ENCODE results near the gene AUTS2.

Gene AUTS2

DNA sequence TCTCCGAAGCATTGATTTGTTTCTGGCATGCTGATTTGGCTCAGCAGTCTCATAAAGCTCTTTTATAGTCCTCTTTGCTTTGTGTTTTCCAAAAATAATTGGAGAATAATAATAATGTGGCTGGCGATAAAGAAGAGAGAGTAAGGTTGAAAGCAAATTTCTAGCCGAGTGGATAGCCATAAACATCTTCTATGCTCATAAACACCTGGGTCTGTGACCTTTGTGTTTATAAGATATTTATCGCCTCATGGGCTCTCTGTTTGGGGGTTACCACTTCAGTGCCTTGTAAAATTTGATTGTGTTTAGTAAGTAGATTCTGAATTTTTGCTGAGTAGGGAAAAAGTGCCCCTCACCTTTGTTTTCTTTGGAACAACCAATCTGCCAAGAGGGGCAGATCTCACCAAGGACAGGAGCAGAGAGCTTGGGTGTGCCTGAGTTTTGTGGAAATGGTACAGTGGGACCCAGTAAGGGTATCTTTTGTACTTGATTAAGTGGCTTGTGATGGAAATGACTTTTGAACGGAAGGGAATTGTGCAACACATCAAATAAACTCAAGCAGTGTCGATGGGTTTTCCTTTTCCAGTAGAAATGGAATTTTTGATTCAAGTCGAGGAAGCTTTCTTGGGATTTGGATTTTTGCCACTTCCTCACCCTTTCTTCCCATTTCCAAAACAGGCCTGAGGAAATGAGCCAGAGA, 220.5 kb downstream of the AUTS2 start:
- FAIRE-seq = no peak
- no peak for TF ChIP-seq POU2F2 (IDR thresholded peaks at IDR 0.05; ENCODE audit: low read depth, low read length)
- no peak for TF ChIP-seq POLR2A (IDR thresholded peaks at IDR 0.05; ENCODE audit: low read depth, low read length)
- TF ChIP-seq PAX5 (IDR thresholded peaks at IDR 0.05; ENCODE audit: insufficient read depth, low read length, severe bottlenecking) = no peak
- no peak for TF ChIP-seq SPI1 (IDR thresholded peaks at IDR 0.05; ENCODE audit: low read depth, low read length)
- no peak for TF ChIP-seq TAF1 (IDR thresholded peaks at IDR 0.05; ENCODE audit: low read depth, low read length)
- no peak for TF ChIP-seq POLR2AphosphoS5 (IDR thresholded peaks at IDR 0.05; ENCODE audit: low read depth, low read length)

DNA sequence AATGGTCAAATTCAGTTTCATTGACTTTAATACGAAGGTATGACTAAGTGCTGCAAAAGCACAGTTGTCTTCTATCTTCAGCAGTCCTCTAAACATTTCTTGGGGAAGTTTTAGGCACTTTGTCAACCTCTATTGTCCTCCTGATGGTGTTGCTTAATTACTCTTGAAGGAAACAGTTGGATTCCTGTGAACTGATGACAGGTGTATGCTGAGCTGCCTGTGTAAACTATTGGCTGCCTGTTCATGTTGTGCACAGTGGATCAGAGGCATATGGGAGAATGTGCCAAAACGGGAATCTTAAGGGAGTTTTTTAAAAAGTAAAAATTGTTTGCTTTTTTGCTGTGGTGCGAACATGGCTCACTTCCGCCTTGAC, 221.0 kb downstream of the AUTS2 start:
- TF ChIP-seq TAF1 (IDR thresholded peaks at IDR 0.05; ENCODE audit: low read depth, low read length) (no peak), SPI1 (IDR thresholded peaks at IDR 0.05; ENCODE audit: low read depth, low read length) (no peak), PAX5 (IDR thresholded peaks at IDR 0.05; ENCODE audit: insufficient read depth, low read length, severe bottlenecking) (no peak), POLR2A (IDR thresholded peaks at IDR 0.05; ENCODE audit: low read depth, low read length) (no peak), POLR2AphosphoS5 (IDR thresholded peaks at IDR 0.05; ENCODE audit: low read depth, low read length) (no peak), POU2F2 (IDR thresholded peaks at IDR 0.05; ENCODE audit: low read depth, low read length) (no peak)
- FAIRE-seq (no peak), DNase-seq (ENCODE audit: insufficient read length, low spot score) (no peak)

More for the DNA sequence above, 220.5 kb downstream of the AUTS2 start:
- no peak for DNase-seq (ENCODE audit: insufficient read length, low spot score)

DNA sequence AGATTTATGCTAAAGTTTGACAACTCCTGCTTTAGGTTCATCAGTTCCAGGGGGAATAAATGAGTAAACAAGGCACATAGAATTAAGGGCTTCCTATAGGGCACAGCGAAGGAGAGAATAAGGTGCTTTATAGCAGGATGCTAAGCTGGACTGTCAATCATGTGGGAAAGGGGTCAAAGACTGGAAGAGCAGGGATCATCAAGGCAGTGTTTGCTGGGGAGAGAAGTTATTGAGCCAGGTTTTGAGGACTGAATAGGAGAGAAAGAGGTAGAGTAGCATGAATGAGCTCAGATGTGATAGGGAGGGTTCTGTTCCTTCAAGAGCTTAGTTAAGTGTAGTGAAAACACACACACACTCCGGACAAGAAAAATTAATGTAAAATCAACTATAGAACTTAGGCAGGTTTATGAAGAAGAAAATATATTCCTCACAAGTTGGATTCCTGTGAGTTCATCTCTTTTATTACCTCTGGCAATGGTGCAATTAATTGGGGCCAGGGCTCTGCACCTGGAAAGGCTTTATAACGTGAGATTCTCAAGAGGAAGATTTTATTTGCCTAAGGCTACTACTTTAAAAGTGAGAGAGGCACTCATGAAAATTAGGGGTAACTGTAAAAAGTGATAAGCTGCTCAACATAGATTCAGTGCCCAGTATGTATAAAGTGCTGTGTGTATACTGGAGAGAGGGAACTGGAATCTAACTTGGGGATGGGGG, 222.4 kb downstream of the AUTS2 start:
- TF ChIP-seq POU2F2 (IDR thresholded peaks at IDR 0.05; ENCODE audit: low read depth, low read length) = no peak
- FAIRE-seq (no peak), DNase-seq (ENCODE audit: insufficient read length, low spot score) (no peak)

DNA sequence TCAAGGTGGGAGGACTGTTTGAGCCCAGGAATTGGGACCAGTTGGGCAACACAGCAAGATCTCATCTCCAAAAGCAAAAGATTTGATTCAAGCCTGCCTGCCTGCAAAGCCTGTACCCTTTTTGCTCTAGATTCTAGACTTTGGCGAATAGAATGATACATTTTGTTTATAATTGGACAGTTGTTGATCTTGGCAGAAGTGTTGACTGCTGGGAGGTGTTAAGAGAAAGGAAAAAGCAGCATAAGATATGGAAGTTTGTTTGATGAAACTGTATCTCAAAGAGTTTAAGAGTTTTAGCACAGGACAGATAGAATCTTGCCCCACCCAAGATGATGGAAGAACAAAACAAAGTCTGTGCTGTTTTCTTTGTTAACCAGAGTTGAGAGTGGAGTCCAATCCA, 224.1 kb downstream of the AUTS2 start:
- FAIRE-seq (peak; percentile 31), DNase-seq (ENCODE audit: insufficient read length, low spot score) (no peak)
- no peak for TF ChIP-seq PAX5 (IDR thresholded peaks at IDR 0.05; ENCODE audit: insufficient read depth, low read length, severe bottlenecking)
- TF ChIP-seq TAF1 (IDR thresholded peaks at IDR 0.05; ENCODE audit: low read depth, low read length) = no peak
- no peak for TF ChIP-seq POU2F2 (IDR thresholded peaks at IDR 0.05; ENCODE audit: low read depth, low read length)
- no peak for TF ChIP-seq POLR2A (IDR thresholded peaks at IDR 0.05; ENCODE audit: low read depth, low read length)
- TF ChIP-seq POLR2AphosphoS5 (IDR thresholded peaks at IDR 0.05; ENCODE audit: low read depth, low read length) = no peak
- TF ChIP-seq SPI1 (IDR thresholded peaks at IDR 0.05; ENCODE audit: low read depth, low read length) = no peak

DNA sequence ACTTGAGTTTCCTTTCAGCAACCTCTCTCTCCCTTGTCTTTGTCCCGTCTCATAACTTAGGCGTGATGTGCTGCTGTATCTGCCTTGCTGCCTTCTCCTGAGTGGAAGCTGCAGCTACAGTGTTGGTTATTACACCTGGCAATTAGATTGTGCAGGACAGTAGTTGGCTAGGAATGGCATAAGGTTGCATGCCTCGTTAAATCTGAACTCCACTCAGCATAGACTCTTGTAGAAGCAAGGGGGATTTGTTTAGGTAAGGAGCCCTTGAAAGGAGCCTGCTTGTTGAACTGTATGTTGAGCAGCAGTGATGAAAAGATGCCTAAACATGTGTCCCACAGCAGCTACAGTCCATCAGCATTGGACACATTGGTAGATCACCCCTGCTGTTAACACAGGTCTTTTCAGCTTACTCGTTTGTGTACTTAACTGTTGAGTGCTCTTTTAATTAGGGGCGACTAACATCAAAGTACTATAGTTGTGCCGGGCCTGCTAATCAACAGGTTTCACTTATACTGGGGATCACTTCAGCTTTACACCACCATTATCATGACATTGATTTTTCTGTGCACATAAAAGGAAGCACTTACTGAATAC, 225.0 kb downstream of the AUTS2 start:
- TF ChIP-seq POU2F2 (IDR thresholded peaks at IDR 0.05; ENCODE audit: low read depth, low read length) (no peak), POLR2A (IDR thresholded peaks at IDR 0.05; ENCODE audit: low read depth, low read length) (no peak), PAX5 (IDR thresholded peaks at IDR 0.05; ENCODE audit: insufficient read depth, low read length, severe bottlenecking) (no peak), TAF1 (IDR thresholded peaks at IDR 0.05; ENCODE audit: low read depth, low read length) (no peak), SPI1 (IDR thresholded peaks at IDR 0.05; ENCODE audit: low read depth, low read length) (no peak), POLR2AphosphoS5 (IDR thresholded peaks at IDR 0.05; ENCODE audit: low read depth, low read length) (no peak)
- DNase-seq (ENCODE audit: insufficient read length, low spot score) (no peak), FAIRE-seq (peak; percentile 80)

DNA sequence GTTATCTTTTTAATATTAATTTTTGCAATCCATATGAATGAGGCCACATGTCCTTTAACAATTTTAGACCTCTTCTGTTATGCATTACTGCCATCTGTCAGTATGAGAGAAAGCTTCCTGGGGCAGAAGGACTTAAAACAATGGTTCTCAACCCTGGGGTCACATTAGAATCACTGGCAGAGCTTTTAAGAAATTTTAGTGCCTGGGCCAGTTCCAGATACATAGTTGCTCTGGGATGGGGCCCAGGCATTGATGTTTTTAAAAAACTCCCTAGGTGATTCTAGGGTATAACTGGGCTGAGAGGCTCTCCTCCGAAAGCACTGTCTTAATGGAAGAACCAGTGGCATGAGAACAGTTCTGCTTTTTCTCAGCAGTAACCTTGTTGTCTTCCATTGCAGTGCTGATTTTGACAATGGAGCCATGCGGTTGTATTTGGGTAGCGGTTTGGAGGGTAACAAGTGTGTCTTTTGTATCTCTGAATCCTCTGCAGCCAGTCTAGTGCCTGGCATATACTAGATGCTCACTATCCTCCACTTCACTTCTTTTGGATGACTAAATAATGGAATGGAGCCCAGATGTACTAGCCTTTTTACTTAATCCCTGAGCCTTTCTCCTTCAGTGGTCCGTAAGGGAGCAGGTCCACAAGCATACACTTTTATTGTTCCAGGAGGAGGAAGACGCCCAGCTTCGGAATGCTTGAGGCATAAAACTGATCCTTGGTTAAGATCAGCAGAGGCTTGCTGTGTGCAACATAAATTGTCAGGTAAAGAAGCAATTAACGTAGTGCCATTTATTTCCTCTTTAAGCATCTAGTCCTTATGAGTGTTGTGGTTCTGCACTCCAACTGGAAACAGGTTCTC, 227.1 kb downstream of the AUTS2 start:
- DNase-seq (ENCODE audit: insufficient read length, low spot score) = no peak
- TF ChIP-seq SPI1 (IDR thresholded peaks at IDR 0.05; ENCODE audit: low read depth, low read length) (peak; percentile 79), TAF1 (IDR thresholded peaks at IDR 0.05; ENCODE audit: low read depth, low read length) (no peak)
- FAIRE-seq = peak; percentile 65

DNA sequence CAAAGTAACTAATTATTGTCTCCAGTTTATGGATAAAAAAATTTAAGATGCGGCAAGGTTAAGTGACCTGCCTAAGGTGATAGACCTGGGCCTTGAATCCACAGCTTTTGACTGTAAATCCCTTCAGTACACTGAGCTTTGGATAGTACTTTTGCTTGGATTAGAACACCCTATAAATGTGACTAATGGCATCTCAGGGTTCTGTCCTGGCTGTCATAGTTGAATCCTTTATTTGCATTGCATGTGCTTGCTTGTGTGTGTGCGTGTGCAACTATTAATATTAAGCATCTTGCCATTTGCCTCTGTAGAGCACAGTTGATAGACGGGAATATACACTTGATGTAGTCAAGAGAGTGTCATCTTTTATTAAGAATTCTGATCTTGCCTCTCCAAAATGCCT, 228.0 kb downstream of the AUTS2 start:
- TF ChIP-seq POLR2A (IDR thresholded peaks at IDR 0.05; ENCODE audit: low read depth, low read length) = no peak
- no peak for TF ChIP-seq POLR2AphosphoS5 (IDR thresholded peaks at IDR 0.05; ENCODE audit: low read depth, low read length)
- no peak for TF ChIP-seq SPI1 (IDR thresholded peaks at IDR 0.05; ENCODE audit: low read depth, low read length)
- TF ChIP-seq POU2F2 (IDR thresholded peaks at IDR 0.05; ENCODE audit: low read depth, low read length) = no peak
- no peak for TF ChIP-seq PAX5 (IDR thresholded peaks at IDR 0.05; ENCODE audit: insufficient read depth, low read length, severe bottlenecking)
- TF ChIP-seq TAF1 (IDR thresholded peaks at IDR 0.05; ENCODE audit: low read depth, low read length) = no peak
- no peak for DNase-seq (ENCODE audit: insufficient read length, low spot score)
- no peak for FAIRE-seq

DNA sequence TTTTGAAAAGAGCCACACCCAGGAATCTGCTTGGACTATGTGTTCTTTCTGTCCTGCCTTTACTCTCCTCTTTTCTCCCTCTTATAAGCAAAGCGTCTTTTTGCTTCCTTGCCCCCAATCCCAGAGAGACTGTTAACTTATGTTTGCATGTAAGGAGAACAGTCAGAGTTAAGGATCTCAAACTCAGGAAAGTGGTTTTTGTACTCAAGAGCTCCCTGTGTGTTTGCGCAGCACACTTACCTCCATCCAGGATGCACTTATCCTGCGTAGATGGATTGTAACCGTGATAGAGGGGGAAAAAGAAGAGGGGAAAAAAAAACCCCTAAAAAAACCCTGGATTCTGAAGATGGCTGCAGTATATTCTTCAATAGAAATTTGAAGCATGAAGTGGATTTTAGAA, 228.9 kb downstream of the AUTS2 start:
- no peak for TF ChIP-seq POU2F2 (IDR thresholded peaks at IDR 0.05; ENCODE audit: low read depth, low read length)
- no peak for TF ChIP-seq PAX5 (IDR thresholded peaks at IDR 0.05; ENCODE audit: insufficient read depth, low read length, severe bottlenecking)
- TF ChIP-seq POLR2A (IDR thresholded peaks at IDR 0.05; ENCODE audit: low read depth, low read length) = no peak
- no peak for TF ChIP-seq POLR2AphosphoS5 (IDR thresholded peaks at IDR 0.05; ENCODE audit: low read depth, low read length)
- TF ChIP-seq TAF1 (IDR thresholded peaks at IDR 0.05; ENCODE audit: low read depth, low read length) = no peak
- no peak for TF ChIP-seq SPI1 (IDR thresholded peaks at IDR 0.05; ENCODE audit: low read depth, low read length)
- FAIRE-seq (no peak), DNase-seq (ENCODE audit: insufficient read length, low spot score) (no peak)

DNA sequence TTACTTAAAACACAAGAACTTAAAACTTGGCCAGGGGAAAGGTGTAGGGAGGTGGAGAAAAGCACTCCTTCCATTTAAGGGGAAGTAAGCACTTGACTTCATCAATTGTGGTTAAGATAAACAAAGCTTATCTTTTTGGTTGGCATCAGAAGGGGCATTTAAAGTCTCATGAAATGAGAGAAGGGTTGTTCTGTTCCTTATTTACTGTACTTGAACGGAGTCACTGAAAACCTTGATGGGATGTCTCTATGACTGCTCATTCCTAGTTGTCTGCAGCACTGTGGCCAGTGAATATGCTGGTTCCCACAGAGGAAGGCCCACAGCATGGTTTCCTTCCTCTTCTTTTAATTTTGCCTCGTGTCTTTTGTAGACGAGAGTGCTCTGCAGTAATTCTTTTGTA, 229.3 kb downstream of the AUTS2 start:
- FAIRE-seq (peak; percentile 48), DNase-seq (ENCODE audit: insufficient read length, low spot score) (no peak)
- TF ChIP-seq TAF1 (IDR thresholded peaks at IDR 0.05; ENCODE audit: low read depth, low read length) = no peak
- TF ChIP-seq SPI1 (IDR thresholded peaks at IDR 0.05; ENCODE audit: low read depth, low read length) = peak; percentile 22; the same call in 1 of the 2 replicates
- no peak for TF ChIP-seq PAX5 (IDR thresholded peaks at IDR 0.05; ENCODE audit: insufficient read depth, low read length, severe bottlenecking)
- TF ChIP-seq POLR2AphosphoS5 (IDR thresholded peaks at IDR 0.05; ENCODE audit: low read depth, low read length) = no peak
- no peak for TF ChIP-seq POLR2A (IDR thresholded peaks at IDR 0.05; ENCODE audit: low read depth, low read length)

Measured in GM12891 (cell line).